Activated T-cell treated with anti-CD3 and anti-CD28 coated beads, Interleukin-2, amount 50 U/mL, for 1 hour (primary cell): ENCODE results near the gene THADA.

Experiments used
- DNase-seq: peaks from one replicate; pipeline ENCODE4 v3.0.0-alpha.2; 2020

The THADA gene

DNA sequence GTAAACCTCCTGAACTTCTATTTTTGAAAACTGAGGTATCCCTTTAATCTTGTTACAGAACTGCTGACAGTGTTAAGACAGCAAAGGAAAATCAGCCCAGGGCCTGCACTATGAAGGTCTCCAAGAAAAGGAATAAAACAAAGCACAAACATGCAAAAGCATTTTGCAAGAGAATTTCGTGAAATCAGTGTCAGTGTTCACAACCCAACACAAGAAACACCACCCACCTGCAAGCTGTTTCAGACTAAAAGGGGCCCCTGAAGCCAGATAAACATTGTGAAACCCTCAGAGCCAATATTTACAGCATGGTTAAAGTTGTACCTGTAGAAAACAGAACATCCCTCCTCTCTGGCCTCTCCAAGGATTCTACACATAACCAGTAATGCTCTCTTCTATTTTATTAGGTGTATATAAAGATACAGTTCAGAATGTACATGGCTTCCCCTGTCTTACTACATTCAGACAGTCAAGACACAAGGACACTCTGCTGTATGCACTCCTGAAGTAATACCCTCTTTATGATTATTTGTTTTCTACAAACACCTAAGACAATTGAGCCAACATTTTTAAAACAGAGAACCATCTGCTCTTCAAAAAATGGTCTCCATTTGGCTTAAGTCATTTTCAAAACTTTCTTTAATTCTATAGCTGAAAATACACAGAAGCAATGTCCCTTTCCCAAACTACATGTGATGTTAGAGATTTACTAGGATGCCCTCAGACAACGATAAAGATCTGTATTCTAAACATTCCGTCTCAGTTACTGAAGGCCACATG, 219.9 kb downstream of the THADA start:
- DNase-seq = no peak

- DNase-seq = no peak
Observed at GRCh38 chr2:43372416-43373081, 223.3 kb downstream of the THADA start.

GRCh38 chr2:43370705-43371104, 225.1 kb downstream of the THADA start:
- DNase-seq = no peak

GRCh38 chr2:43370146-43370545, 225.7 kb downstream of the THADA start:
- DNase-seq = no peak

DNA sequence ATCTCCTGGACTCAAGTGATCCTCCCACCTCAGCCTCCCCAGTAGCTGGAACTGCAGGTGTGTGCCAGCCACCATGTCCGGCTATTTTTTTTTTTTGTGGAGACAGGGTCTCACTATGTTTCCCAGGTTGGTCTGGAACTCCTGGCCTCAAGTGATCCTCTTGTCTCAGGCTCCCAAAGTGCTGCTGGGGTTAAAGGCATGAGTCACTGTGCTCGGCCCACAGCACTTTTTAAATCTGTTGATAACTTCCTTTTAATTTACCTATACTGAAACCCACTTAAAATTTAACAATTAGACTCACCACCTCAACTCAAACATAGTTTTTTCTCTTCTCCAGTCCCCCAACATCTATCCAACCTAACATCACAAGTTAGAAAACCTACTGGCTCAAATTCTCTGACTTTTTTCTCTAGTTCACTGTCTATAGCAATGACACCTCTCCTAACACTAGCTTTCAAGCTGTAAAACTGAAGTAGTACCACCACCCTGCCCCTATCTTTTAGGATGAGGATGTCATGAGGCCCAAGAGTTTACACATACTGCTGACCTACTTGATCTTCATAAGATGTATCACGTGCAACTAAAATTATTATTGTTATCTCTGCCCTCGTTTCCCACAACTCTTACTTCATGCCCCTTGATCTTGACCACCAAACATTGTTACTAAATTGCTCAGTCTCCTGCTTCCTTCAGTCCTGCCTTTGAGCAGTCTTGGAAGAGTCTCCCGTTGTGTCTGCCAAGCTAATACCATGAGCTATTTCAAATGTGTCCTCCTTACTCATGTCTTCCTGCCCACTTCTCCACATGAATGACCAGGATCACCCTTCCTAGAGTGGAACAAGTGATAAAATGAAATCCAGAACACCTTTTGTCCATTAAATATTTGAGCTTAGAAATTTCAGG, 227.1 kb downstream of the THADA start:
- no peak for DNase-seq

- DNase-seq = no peak
Observed at GRCh38 chr2:43367012-43367782, 228.6 kb downstream of the THADA start.

DNA sequence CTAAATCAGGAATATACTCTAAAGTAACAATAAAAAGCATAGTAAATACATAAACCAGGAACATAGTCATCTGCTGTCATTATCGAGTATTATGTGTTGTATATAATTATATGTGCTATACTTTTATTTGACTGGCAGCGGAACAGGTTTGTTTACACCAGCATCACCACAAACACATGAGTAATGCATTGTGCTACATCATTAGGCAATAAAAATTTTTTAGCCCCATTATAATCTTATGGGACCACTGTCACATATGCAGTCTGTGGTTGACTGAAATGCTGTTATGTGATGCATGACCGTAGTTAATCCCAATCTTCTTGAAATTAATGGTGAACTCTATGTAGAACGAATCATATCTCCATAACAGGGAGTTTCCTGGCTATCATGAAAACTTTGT, 232.7 kb downstream of the THADA start:
- DNase-seq = no peak

DNA sequence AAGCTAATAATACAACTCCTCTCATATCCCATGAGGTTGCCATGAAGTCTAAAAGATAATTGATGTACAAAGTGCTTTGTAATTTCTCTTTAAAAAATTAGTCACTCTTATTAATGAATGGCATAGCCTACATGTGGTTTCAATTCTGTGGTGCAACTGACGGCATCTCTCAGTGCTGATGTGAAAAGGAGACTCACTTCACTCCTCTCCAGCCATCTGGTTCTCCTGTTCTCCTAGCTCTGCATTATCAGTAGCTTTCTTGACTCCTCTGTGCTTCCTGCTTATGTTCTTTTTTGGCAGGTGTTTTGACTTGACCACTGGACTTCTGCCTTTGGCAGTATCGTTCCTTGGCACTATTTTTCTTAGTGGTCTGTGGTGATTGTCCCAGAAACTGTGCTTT, 234.6 kb downstream of the THADA start:
- DNase-seq = no peak

DNA sequence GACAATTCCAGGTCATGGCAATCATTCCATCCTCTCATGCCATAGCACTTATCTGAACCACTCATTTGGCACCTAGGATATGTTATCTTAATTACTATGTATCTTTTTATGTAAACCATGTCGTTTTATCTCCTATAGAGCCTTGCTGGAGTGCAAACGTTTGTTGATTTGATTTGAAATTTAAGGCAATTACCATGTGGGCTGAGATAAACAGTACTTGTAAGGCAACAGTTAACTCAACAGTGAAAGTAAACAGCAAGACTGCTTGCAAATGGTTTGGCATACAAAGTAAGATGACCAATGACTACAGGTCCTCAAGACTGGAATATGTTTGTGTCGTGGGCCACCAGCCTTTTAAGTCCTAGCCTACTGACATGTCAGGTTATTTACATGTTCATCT, 235.7 kb downstream of the THADA start:
- DNase-seq = no peak

DNA sequence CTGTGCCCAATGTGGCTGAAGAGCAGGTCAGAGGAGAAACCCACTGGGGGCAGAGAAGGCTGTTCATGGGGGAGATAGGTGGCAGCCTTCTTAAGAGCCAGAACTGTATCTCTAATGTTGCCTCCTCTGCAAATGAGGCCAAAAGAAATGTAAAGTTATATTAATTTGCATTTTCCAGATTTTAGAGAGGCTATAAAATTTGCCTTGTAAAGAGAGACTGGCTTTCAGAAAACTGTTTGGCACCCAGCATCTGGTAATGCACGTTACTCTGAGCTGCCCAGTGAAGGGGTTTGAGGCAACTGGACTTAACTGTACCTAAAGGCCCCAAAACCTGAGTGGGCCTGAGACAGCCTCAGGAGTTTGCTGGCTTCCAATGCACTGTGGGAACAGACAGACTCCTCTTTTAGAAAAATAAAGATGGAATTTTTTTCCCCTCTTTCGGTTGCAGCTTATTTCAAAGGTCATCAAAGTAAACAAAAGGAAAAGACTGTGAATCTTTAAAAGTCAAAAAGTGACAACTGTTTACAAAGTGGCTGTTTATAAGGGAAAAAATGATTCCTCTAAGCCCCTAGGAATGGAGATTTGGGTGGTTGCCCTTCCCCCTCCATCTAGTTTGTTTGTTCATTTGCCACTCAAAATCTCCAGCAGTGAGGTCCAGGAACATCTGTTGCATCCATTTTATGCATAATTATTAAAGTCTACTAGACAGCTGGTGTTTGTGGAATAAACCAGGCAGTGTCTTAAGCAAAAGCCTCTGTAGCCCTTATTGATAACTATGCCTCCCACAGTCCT, 237.2 kb downstream of the THADA start:
- DNase-seq = no peak

DNA sequence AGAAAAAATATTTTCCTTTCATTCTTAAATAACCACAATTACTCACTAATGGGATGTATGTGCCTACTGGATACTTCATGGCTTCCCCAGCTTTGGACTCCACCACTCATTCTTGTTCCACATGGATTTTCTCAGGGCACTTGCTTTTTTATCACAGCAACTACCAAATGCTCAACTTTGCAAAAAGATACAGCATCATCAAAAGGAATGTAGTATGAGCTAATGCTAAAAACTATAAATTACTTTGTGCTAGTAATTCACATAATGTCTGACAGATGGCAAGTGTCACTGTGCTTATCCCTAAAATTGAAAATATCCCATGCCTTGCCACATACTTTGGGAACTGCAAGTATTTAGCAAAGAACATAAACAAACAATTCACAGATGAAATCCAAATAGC, 239.1 kb downstream of the THADA start:
- no peak for DNase-seq

- no peak for DNase-seq
Observed at GRCh38 chr2:43355399-43355798, 240.4 kb downstream of the THADA start.

GRCh38 chr2:43349904-43350303, 245.9 kb downstream of the THADA start:
- DNase-seq = no peak

DNA sequence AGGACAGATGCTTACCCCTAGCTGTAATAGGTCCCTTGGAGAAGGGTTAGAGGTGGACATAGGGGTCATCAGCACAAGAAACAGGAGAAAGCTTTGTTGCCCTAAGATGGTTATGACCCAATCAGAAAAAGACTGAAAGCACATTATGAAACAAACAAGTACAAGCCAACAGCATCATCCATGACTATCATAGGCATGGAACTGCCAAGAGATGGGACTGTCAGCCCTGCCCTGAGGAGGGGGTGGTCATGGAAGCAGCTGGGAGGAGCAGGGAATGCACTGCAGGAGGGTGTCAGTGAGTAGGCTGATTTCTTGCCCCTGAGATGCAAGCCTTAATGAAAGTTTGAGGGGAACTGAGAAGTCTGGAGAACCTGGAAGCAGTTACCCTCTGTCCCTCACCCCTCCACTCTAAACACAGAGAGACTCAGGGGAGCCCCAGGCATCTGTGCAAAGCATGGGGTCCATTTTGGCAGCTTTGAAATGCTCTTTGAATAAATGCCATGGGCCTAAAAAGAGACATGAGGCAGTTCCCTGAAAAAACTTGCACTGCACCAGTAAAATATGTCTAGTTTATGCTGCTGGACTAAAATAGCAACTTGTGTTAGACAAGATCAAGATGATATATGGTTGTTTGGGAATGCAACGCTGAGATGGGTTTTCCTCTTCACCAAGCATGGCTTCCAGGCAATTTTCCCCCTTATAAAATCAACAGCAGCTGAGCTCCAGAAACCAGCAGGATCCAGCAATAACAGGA, 246.8 kb downstream of the THADA start:
- DNase-seq = no peak

GRCh38 chr2:43347746-43348145, 248.1 kb downstream of the THADA start:
- no peak for DNase-seq

- DNase-seq = no peak
Observed at GRCh38 chr2:43346602-43347567, 249.0 kb downstream of the THADA start.

- no peak for DNase-seq
Observed at GRCh38 chr2:43345872-43346271, 250.0 kb downstream of the THADA start.

GRCh38 chr2:43345391-43345813, 250.4 kb downstream of the THADA start:
- no peak for DNase-seq

DNA sequence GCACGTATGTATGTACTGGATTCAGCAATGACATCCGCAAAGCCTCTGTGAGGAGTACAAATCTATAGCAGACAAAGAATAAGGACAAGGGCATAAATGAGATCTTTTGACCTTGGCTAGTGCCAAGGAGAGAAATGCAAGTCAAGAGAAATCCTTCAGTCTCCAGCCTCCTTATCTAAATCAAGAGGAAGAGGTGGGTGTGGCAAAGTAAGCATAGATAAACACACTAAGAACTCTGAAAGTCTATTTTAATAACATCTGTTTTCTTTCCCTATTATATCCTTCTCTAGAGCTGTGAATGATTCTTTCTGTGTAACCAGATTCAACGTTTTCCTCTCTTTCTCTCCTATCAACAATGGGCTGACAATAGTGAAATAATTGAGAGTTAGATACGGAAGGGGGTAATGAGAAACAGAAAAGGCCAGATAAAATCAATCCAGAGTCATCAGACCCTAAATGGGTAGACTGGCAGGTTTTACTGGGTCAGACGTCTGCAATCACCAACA, 250.9 kb downstream of the THADA start:
- no peak for DNase-seq
